HEK293 (cell line): Measurements from ENCODE around the gene ZNF831.

Experiments used
- CTCF ChIA-PET: fragments of 350-600 bp; formaldehyde crosslinking; extraction: SDS; loops from one replicate; lab custom pipeline; 2021; ENCODE audit warnings: antibody characterized with exemption; lab: Yijun Ruan, JAX
- POLR2A ChIA-PET: fragments of 300-600 bp; formaldehyde crosslinking; extraction: SDS; loops from one replicate; lab custom pipeline; 2020; ENCODE audit warnings: antibody characterized with exemption, inconsistent platforms; lab: Yijun Ruan, JAX
- H3K27ac ChIP-seq: fragments of 200-500 bp; sonication (Bioruptor generic); 2 replicates; pipeline ENCODE4 v1.5.1; 2014; ENCODE audit warnings: low read depth, low read length, control low read depth, inconsistent platforms; ENCODE audit errors: extremely low read depth
- H3K36me3 ChIP-seq, 2 experiments: fragments of 200-500 bp in 1 of 2; sonication (Bioruptor generic) in 1 of 2; 1 replicate in 1 of 2; 2 replicates in 1 of 2; pipeline ENCODE4 v1.5.1; 2014 to 2017; ENCODE audit warnings: inconsistent platforms in 2 of 2, low read length in 2 of 2; ENCODE audit not compliant: control insufficient read depth in 2 of 2, insufficient read depth in 1 of 2
- H3K4me1 ChIP-seq: fragments of 200-500 bp; sonication (Bioruptor generic); 2 replicates; pipeline ENCODE4 v1.5.1; 2014; ENCODE audit warnings: mild to moderate bottlenecking, low read length, inconsistent platforms; ENCODE audit not compliant: control insufficient read depth, insufficient read depth
- H3K4me3 ChIP-seq: 2 replicates; pipeline ENCODE4 v1.5.1; 2011; ENCODE audit warnings: low read depth, mild to moderate bottlenecking, control low read depth, low read length, moderate library complexity
- H3K9me3 ChIP-seq: fragments of 200-500 bp; sonication (Bioruptor generic); 2 replicates; pipeline ENCODE4 v1.5.1; 2014; ENCODE audit warnings: low read depth, low read length, inconsistent platforms; ENCODE audit not compliant: control insufficient read depth, insufficient read depth
- GLIS1 ChIP-seq: fragments of 450-650 bp; formaldehyde crosslinking; IDR thresholded peaks from 2 replicates; pipeline ENCODE4 v1.5.1; 2016; ENCODE audit warnings: missing biosample characterization, missing genetic modification characterization
- KLF8 ChIP-seq: fragments of 450-650 bp; formaldehyde crosslinking; IDR thresholded peaks from 2 replicates; pipeline ENCODE4 v1.5.1; 2016; ENCODE audit warnings: missing biosample characterization, missing genetic modification characterization
- OSR2 ChIP-seq: fragments of 450-650 bp; formaldehyde crosslinking; IDR thresholded peaks from 2 replicates; pipeline ENCODE4 v1.5.1; 2016; ENCODE audit warnings: missing biosample characterization, missing genetic modification characterization
- WT1 ChIP-seq: fragments of 450-650 bp; formaldehyde crosslinking; IDR thresholded peaks from 2 replicates; pipeline ENCODE4 v1.5.1; 2016; ENCODE audit warnings: missing biosample characterization, missing genetic modification characterization
- ZEB2 ChIP-seq: fragments of 450-650 bp; formaldehyde crosslinking; IDR thresholded peaks from 2 replicates; pipeline ENCODE4 v1.5.1; 2016; ENCODE audit warnings: missing biosample characterization, missing genetic modification characterization
- ZIC2 ChIP-seq: fragments of 450-650 bp; formaldehyde crosslinking; IDR thresholded peaks from 2 replicates; pipeline ENCODE4 v1.5.1; 2016; ENCODE audit warnings: missing biosample characterization, missing genetic modification characterization
- ZNF114 ChIP-seq: fragments of 450-650 bp; formaldehyde crosslinking; IDR thresholded peaks from 2 replicates; pipeline ENCODE4 v1.5.0; 2017; ENCODE audit warnings: missing biosample characterization, missing genetic modification characterization
- ZNF214 ChIP-seq: fragments of 450-650 bp; formaldehyde crosslinking; IDR thresholded peaks from 2 replicates; pipeline ENCODE4 v1.5.1; 2017; ENCODE audit warnings: missing biosample characterization, mild to moderate bottlenecking, missing genetic modification characterization, borderline replicate concordance
- ZNF324 ChIP-seq: fragments of 450-650 bp; formaldehyde crosslinking; IDR thresholded peaks from 2 replicates; pipeline ENCODE4 v1.5.1; 2016; ENCODE audit warnings: missing biosample characterization, missing genetic modification characterization
- ZNF366 ChIP-seq: fragments of 450-650 bp; formaldehyde crosslinking; conservative IDR thresholded peaks from 2 replicates; pipeline ENCODE4 v1.5.1; 2016; ENCODE audit warnings: missing biosample characterization, missing genetic modification characterization
- ZNF423 ChIP-seq: fragments of 450-650 bp; formaldehyde crosslinking; IDR thresholded peaks from 2 replicates; pipeline ENCODE4 v1.5.1; 2016; ENCODE audit warnings: missing biosample characterization, missing genetic modification characterization
- ZNF473 ChIP-seq: fragments of 450-650 bp; formaldehyde crosslinking; IDR thresholded peaks from 2 replicates; pipeline ENCODE4 v1.5.1; 2017; ENCODE audit warnings: missing biosample characterization, missing genetic modification characterization
- ZNF549 ChIP-seq: fragments of 450-650 bp; IDR thresholded peaks from 2 replicates; pipeline ENCODE4 v1.5.1; 2018; ENCODE audit warnings: missing biosample characterization, missing genetic modification characterization, mild to moderate bottlenecking, inconsistent platforms, moderate library complexity
- ZNF600 ChIP-seq: fragments of 450-650 bp; formaldehyde crosslinking; IDR thresholded peaks from 2 replicates; pipeline ENCODE4 v1.5.1; 2016; ENCODE audit warnings: missing biosample characterization, missing genetic modification characterization
- ZNF621 ChIP-seq: fragments of 450-650 bp; formaldehyde crosslinking; IDR thresholded peaks from 2 replicates; pipeline ENCODE4 v1.5.1; 2017; ENCODE audit warnings: missing biosample characterization, missing genetic modification characterization
- ZNF670 ChIP-seq: fragments of 450-650 bp; formaldehyde crosslinking; IDR thresholded peaks from 2 replicates; pipeline ENCODE4 v1.5.1; 2016; ENCODE audit warnings: missing biosample characterization, missing genetic modification characterization, low read depth
- ZNF701 ChIP-seq: fragments of 450-650 bp; formaldehyde crosslinking; IDR thresholded peaks from 2 replicates; pipeline ENCODE4 v1.5.1; 2016; ENCODE audit warnings: missing biosample characterization, missing genetic modification characterization
- ZNF776 ChIP-seq: fragments of 450-650 bp; formaldehyde crosslinking; IDR thresholded peaks from 2 replicates; pipeline ENCODE4 v1.5.0; 2017; ENCODE audit warnings: missing biosample characterization, missing genetic modification characterization, borderline replicate concordance
- TF ChIP-seq, protein P1 (sequence below): fragments of 450-650 bp; formaldehyde crosslinking; IDR thresholded peaks from 2 replicates; pipeline ENCODE4 v1.5.1; 2016; ENCODE audit warnings: missing biosample characterization, missing genetic modification characterization
- TF ChIP-seq, protein P2 (sequence below): fragments of 450-650 bp; formaldehyde crosslinking; IDR thresholded peaks from 2 replicates; pipeline ENCODE4 v1.5.1; 2016; ENCODE audit warnings: missing biosample characterization, missing genetic modification characterization
- TF ChIP-seq, protein P3 (sequence below): fragments of 450-650 bp; formaldehyde crosslinking; IDR thresholded peaks from 2 replicates; pipeline ENCODE4 v1.5.1; 2017; ENCODE audit warnings: missing biosample characterization, missing genetic modification characterization

ZNF831 gene

DNA sequence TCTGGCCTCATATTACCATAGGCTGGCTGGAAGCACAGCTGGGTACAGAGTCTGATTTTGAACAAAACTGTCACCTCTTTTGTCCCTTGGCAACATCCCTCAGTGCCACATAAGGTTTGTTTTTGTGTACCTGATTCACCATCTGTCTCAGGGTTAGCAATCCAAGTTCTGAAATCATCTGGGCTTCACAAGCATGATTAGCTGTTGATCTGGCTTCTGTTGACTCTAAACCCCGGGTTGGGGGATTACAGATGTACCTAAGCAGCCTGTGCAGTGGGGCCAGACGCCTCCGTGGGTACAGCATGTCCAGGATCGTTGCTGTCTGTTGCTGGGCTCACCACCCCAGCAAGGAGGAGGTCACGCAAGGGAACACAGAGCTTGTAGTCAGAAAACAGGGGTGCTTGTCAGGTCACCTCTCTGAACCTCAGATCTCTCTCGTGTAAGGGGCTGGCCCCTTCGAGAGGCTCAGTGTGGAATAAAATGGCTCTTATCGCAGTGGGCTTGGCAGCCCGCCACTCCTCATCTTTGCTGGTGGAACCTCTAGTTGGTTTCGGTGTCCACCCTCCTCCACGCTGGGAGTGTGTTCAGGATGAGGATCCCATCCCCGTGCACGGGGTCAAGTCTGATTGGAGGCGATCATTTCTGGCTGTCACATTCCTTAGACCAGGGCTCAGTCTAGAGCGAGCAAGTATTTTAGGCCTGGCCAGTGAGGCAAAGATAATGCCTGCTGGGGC lies 39.2 kb upstream of the ZNF831 start:
- TF ChIP-seq ZNF114 (tag by site-specific recombination): no peak
- Histone ChIP-seq H3K4me1 (no peaks in the 10 kb centered on the region), H3K27ac (no peak overlapping the region), H3K4me3 (no peak overlapping the region), H3K36me3 (no peaks in the 10 kb centered on the region), H3K9me3 (no peaks in the 10 kb centered on the region)
- ChIA-PET CTCF (interaction anchor here (1.5 kb wide), 1 partner anchor 331 kb away, joined by 3 read pairs; no protein-coding TSS in a partner anchor), POLR2A (no interaction called here)

DNA sequence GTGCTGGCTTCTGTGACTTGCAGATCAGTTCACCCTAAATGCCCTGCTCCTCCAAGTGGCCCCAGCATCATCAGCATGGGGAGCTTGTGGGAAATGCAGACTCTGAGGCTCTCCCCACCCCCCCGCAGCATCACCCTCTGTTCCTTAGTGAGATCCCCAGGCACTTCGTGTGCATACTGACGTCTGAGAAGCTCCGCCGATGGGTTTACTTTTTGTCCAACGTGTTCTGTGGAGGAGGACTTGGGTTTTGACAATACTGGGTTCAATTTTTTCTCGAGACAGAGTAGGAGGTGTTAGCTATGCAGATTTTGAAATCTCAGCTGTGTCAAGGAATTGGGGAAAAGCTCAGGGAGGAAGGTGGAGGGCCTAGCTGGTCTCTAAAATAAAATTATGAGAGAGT lies 38.3 kb upstream of the ZNF831 start:
- POLR2A ChIA-PET: no interaction called here
- no peaks in the 10 kb centered on the region for H3K4me1 ChIP-seq
- no peak overlapping the region for H3K4me3 ChIP-seq
- no peaks in the 10 kb centered on the region for H3K9me3 ChIP-seq
- no peak overlapping the region for H3K27ac ChIP-seq
- CTCF ChIA-PET: no interaction called here
- TF ChIP-seq WT1 (tag by site-specific recombination): no peak
- no peak for TF ChIP-seq ZNF600
- no peak for TF ChIP-seq ZNF324 (tag by site-specific recombination)
- TF ChIP-seq ZNF549: no peak
- TF ChIP-seq ZNF114 (tag by site-specific recombination): no peak
- TF ChIP-seq ZNF701 (tag by site-specific recombination): no peak
- TF ChIP-seq OSR2 (tag by site-specific recombination): no peak
- no peak for TF ChIP-seq ZNF670
- TF ChIP-seq ZEB2 (tag by site-specific recombination): no peak
- no peak for TF ChIP-seq ZNF366 (tag by site-specific recombination)
- TF ChIP-seq, protein P1, sequence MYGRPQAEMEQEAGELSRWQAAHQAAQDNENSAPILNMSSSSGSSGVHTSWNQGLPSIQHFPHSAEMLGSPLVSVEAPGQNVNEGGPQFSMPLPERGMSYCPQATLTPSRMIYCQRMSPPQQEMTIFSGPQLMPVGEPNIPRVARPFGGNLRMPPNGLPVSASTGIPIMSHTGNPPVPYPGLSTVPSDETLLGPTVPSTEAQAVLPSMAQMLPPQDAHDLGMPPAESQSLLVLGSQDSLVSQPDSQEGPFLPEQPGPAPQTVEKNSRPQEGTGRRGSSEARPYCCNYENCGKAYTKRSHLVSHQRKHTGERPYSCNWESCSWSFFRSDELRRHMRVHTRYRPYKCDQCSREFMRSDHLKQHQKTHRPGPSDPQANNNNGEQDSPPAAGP (tag by site-specific recombination): no peak
- TF ChIP-seq, all 188 proteins: peak for 0
- H3K36me3 ChIP-seq: no peaks in the 10 kb centered on the region

DNA sequence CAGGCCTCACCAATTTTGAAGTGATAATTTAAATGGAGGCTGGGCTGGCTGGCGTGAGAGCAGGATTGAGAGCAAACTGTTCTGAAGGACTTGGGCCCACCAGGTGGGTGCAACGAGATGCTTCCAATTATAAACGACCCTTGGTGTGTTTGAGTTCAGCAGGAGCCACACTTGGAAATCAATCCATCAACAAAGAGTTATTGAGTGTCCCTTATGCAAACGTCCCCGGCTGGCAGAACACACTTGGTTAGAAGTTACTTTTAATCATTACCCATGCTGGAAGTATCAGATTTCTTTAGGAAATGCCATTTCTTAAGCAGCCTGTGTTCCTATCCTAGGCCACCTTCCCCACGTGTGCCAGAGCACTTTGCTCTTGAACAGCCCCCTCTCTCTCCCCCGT lies 37.8 kb upstream of the ZNF831 start:
- H3K36me3 ChIP-seq: no peaks in the 10 kb centered on the region
- CTCF ChIA-PET: no interaction called here
- TF ChIP-seq ZNF776 (tag by site-specific recombination): no peak
- no peak for TF ChIP-seq ZNF214
- TF ChIP-seq ZIC2 (tag by site-specific recombination): peak; percentile 60
- TF ChIP-seq GLIS1 (tag by site-specific recombination): peak; percentile 15; the same call in 1 of the 2 replicates
- POLR2A ChIA-PET: no interaction called here
- no peaks in the 10 kb centered on the region for H3K4me1 ChIP-seq
- H3K27ac ChIP-seq: no peak overlapping the region
- no peaks in the 10 kb centered on the region for H3K9me3 ChIP-seq
- H3K4me3 ChIP-seq: no peak overlapping the region

DNA sequence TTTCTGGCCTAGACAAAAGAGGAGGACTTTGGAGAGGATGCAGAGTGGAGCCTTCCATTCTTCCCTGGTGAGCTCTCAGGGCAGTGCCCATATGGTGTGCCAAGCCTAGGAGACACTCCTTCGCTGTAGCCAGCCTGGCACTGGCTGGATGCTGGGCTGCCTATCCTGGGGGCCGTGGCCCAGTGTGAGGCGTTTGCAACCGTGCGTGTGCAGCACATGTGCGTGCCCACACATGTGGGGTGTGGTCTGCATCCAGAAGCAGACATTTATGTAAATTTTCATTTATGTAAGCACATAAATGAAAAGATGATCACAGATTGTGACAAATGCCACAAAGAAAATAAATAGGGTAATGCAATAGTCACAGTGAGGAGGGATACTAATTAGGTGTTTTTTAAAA lies 35.8 kb upstream of the ZNF831 start:
- Histone ChIP-seq H3K36me3 (no peaks in the 10 kb centered on the region), H3K27ac (no peak overlapping the region), H3K4me3 (no peak overlapping the region), H3K4me1 (no peaks in the 10 kb centered on the region), H3K9me3 (no peaks in the 10 kb centered on the region)
- ChIA-PET POLR2A (no interaction called here), CTCF (no interaction called here)
- TF ChIP-seq ZNF621 (tag by site-specific recombination): no peak
- no peak for TF ChIP-seq ZNF473
- no peak for TF ChIP-seq KLF8 (tag by site-specific recombination)
- no peak for TF ChIP-seq ZNF423 (tag by site-specific recombination)
- TF ChIP-seq, protein P2, sequence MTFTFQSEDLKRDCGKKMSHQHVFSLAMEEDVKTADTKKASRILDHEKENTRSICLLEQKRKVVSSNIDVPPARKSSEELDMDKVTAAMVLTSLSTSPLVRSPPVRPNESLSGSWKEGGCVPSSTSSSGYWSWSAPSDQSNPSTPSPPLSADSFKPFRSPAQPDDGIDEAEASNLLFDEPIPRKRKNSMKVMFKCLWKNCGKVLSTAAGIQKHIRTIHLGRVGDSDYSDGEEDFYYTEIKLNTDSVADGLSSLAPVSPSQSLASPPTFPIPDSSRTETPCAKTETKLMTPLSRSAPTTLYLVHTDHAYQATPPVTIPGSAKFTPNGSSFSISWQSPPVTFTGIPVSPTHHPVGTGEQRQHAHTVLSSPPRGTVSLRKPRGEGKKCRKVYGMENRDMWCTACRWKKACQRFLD (tag by site-specific recombination): no peak
- TF ChIP-seq, protein P3, sequence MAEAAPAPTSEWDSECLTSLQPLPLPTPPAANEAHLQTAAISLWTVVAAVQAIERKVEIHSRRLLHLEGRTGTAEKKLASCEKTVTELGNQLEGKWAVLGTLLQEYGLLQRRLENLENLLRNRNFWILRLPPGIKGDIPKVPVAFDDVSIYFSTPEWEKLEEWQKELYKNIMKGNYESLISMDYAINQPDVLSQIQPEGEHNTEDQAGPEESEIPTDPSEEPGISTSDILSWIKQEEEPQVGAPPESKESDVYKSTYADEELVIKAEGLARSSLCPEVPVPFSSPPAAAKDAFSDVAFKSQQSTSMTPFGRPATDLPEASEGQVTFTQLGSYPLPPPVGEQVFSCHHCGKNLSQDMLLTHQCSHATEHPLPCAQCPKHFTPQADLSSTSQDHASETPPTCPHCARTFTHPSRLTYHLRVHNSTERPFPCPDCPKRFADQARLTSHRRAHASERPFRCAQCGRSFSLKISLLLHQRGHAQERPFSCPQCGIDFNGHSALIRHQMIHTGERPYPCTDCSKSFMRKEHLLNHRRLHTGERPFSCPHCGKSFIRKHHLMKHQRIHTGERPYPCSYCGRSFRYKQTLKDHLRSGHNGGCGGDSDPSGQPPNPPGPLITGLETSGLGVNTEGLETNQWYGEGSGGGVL (tag by site-specific recombination): no peak
